Epithelial cell of proximal tubule (primary cell): ENCODE results near the gene CNBP. TPM values are rescaled to one million over a fixed set of nuclear protein-coding genes. Genes with fewer than 3 reads are reported as not detected.
"Not testable (repeated sequence)": the region's sequence is repeated elsewhere in the genome, so short reads cannot be mapped to it uniquely, and the experiment has no call there.

Source experiments
- DNase-seq: peaks from one replicate; pipeline ENCODE4 v3.0.0-alpha.2; 2011; ENCODE audit warnings: low read depth
- H3K4me3 ChIP-seq: 2 replicates; pipeline ENCODE4 v1.5.1; 2011; ENCODE audit warnings: low read depth, mild to moderate bottlenecking, low read length
- total RNA-seq: library from RNA; depleted of rRNA; stranded (reverse); fragments of >200 nt; gene quantifications from 2 replicates; pipeline ENCODE4 v1.2.3, GENCODE V29; 2015
- TF ChIP-seq, protein P1 (sequence below): conservative IDR thresholded peaks from 2 replicates; pipeline ENCODE4 v1.5.1; 2012; ENCODE audit warnings: low read depth, mild to moderate bottlenecking, low read length

Gene CNBP
- total RNA-seq, 1 donor from 2014 or later = 292 TPM

DNA sequence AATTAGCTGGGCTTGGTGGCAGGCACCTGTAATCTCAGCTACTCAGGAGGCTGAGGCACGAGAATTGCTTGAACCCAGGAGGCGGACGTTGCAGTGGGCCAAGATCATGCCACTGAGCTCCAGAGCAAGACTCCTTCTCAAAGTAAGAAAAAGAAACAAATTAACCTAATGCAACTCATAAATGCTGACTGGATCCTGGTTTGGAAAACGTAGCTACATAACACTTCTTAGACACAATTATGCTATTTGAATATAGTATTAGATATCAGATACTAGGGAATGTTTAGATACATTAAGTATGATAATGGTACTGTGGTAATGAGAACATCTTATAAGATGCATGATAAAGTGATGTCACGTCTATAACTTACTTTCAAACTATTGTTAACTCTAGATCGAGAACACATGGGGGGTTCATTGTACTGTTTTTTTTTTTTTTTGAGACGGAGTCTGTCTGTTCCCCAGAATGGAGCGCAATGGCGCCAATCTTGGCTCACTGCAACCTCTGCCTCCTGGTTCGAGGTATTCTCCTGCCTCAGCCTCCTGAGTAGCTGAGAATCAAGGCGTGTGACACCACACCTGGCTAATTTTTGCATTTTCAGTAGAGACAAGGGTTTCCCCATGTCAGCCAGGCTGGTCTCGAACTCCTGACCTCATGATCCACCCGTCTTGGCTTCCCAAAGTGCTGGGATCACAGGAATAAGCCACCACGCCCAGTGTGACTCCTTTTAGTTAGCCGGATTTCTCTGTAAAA is 16.9 kb downstream of the CNBP start:
- no peak overlapping the region for H3K4me3 ChIP-seq
- TF ChIP-seq, protein P1, sequence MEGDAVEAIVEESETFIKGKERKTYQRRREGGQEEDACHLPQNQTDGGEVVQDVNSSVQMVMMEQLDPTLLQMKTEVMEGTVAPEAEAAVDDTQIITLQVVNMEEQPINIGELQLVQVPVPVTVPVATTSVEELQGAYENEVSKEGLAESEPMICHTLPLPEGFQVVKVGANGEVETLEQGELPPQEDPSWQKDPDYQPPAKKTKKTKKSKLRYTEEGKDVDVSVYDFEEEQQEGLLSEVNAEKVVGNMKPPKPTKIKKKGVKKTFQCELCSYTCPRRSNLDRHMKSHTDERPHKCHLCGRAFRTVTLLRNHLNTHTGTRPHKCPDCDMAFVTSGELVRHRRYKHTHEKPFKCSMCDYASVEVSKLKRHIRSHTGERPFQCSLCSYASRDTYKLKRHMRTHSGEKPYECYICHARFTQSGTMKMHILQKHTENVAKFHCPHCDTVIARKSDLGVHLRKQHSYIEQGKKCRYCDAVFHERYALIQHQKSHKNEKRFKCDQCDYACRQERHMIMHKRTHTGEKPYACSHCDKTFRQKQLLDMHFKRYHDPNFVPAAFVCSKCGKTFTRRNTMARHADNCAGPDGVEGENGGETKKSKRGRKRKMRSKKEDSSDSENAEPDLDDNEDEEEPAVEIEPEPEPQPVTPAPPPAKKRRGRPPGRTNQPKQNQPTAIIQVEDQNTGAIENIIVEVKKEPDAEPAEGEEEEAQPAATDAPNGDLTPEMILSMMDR = no peak

GRCh38 chr3:129165594-129165993 is 18.1 kb downstream of the CNBP start:
- not testable (repeated sequence) for H3K4me3 ChIP-seq, DNase-seq

More for the DNA sequence above, 16.9 kb downstream of the CNBP start:
- DNase-seq = no peak

DNA sequence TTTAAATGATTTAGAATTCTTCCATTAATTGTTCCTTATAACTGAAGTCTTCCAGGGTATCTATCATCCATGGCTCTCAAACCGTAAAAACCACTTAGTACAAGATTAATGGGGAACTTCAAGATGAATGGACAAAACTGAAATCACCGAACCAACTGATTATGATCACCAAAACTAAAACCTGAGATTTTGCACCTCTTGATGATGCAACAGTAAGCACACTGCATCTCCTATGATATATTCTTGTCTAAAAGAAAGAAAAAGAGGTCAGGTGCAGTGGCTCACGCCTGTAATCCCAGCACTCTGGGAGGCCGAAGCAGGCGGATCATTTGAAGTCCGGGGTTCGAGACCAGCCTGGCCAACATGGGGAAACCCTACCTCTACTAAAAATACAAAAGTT is 19.2 kb downstream of the CNBP start:
- TF ChIP-seq, protein P1 = no peak
- H3K4me3 ChIP-seq = no peak overlapping the region
- DNase-seq = no peak

- no peak for DNase-seq
- no peak overlapping the region for H3K4me3 ChIP-seq
Observed at GRCh38 chr3:129162729-129163579, 20.7 kb downstream of the CNBP start.

DNA sequence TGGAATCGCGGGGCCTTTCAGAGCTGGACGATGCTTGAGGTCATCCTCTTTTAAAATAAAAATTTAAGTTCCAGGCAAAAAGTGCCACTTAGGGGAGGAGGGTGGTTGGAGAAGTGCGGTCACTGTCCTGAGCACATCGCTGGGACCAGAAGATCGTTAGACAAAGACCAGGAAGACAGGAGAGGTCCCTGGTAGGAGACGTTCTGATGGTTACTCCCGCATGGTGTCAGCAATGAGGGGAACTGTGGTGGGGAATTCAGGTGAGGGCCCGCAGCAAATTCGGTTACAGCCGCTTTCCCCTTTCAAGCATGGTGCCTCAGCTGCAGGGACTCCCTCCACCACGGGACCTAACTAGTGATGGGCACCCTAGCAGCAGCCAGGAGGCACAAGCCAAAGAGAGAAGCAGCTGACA is 21.8 kb downstream of the CNBP start:
- TF ChIP-seq, protein P1 = no peak
- peak overlapping the region; percentile 75 for H3K4me3 ChIP-seq
- DNase-seq = no peak

More at GRCh38 chr3:129162729-129163579, 20.7 kb downstream of the CNBP start:
- TF ChIP-seq, protein P1 = peak; percentile 37

- peak; percentile 93 for DNase-seq
- TF ChIP-seq, protein P1 = peak; percentile 83
- peak within 1 kb of the TSS; percentile 75 for H3K4me3 ChIP-seq
Observed at GRCh38 chr3:129160891-129161859, 22.5 kb downstream of the CNBP start, which contains the start of gene ISY1. ISY1 (minus strand) TSS chr3:129161063; CDS start chr3:129160975, 88 bp downstream.

GRCh38 chr3:129144786-129145185 is 38.9 kb downstream of the CNBP start:
- no peak overlapping the region for H3K4me3 ChIP-seq

DNA sequence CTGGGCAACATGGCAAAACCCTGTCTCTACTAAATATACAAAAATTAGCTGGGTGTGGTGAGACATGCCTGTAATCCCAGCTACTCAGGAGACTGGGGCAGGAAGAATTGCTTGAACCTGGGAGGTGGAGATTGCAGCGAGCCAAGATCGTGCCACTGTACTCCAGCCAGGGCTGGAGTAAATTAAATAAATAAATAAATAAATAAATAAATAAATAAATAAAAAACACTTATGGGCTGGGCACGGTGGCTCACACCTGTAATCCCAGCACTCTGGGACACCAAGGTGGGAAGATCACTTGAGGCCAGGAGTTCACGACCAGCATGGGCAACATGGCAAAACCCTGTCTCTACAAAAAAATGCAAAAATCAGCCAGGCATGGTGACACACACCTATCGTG is 42.7 kb downstream of the CNBP start:
- DNase-seq, H3K4me3 ChIP-seq: not testable (repeated sequence)

More at GRCh38 chr3:129144786-129145185, 38.9 kb downstream of the CNBP start:
- DNase-seq = no peak
- TF ChIP-seq, protein P1 = no peak
